HL-60 (cell line): ENCODE results near the gene ZSWIM6.

Experiments used
- CTCF ChIP-seq: IDR thresholded peaks from one replicate; pipeline ENCODE4 v1.5.1; 2011; ENCODE audit warnings: low read length, control low read depth, inconsistent platforms; ENCODE audit not compliant: insufficient read depth
- GABPA ChIP-seq: IDR thresholded peaks from 2 replicates; pipeline ENCODE4 v1.6.1; 2012; ENCODE audit warnings: low read depth
- POLR2AphosphoS5 ChIP-seq: IDR thresholded peaks from 2 replicates; pipeline ENCODE4 v1.6.1; 2012; ENCODE audit warnings: low read depth
- REST ChIP-seq: IDR thresholded peaks from 2 replicates; pipeline ENCODE4 v1.6.1; 2012; ENCODE audit warnings: low read depth; ENCODE audit not compliant: insufficient replicate concordance

GRCh38 chr5:61290791-61291210 lies 41.3 kb upstream of the ZSWIM6 start:
- TF ChIP-seq CTCF (no peak), POLR2AphosphoS5 (no peak), REST (no peak), GABPA (no peak)
